Vagina (tissue), 2 donors: ENCODE measurements around the gene EGFLAM. TPM values are rescaled to one million over a fixed set of nuclear protein-coding genes. Genes with fewer than 3 reads are reported as not detected.

Experiments
- DNase-seq, 2 donors: peaks; one replicate each; pipeline ENCODE4 v3.0.0-alpha.2; 2017; ENCODE audit errors: extremely low spot score in 2 of 2
- H3K27ac ChIP-seq: fragments of 200-600 bp; sonication (generic); one replicate; pipeline ENCODE4 v1.5.1; 2019
- H3K27me3 ChIP-seq: fragments of 200-600 bp; sonication (generic); one replicate; pipeline ENCODE4 v1.5.1; 2019
- H3K36me3 ChIP-seq, 2 donors: fragments of 200-600 bp; sonication (generic); one replicate each; pipeline ENCODE4 v1.5.1; 2017 to 2019
- H3K4me1 ChIP-seq: fragments of 200-600 bp; sonication (generic); one replicate; pipeline ENCODE4 v1.5.1; 2019
- H3K4me3 ChIP-seq, 2 donors: fragments of 200-600 bp; sonication (generic); 1 replicate in 1 of 2; 2 replicates in 1 of 2; pipeline ENCODE4 v1.5.1; 2016 to 2019
- H3K9me3 ChIP-seq: fragments of 200-600 bp; sonication (generic); one replicate; pipeline ENCODE4 v1.5.1; 2019
- CTCF ChIP-seq, 3 experiments: fragments of 450-650 bp in 2 of 3; fragments of 200-600 bp in 1 of 3; sonication (generic) in 1 of 3; IDR thresholded peaks; one replicate each; pipeline ENCODE4 v1.5.1; 2017 to 2019; ENCODE audit warnings: antibody characterized with exemption in 3 of 3, mild to moderate bottlenecking in 2 of 3, moderate library complexity in 2 of 3
- POLR2A ChIP-seq, 2 donors: fragments of 450-650 bp; IDR thresholded peaks; one replicate each; pipeline ENCODE4 v1.6.1; 2017; ENCODE audit warnings: antibody characterized with exemption in 2 of 2, mild to moderate bottlenecking in 2 of 2, moderate library complexity in 2 of 2
- POLR2AphosphoS5 ChIP-seq, 2 donors: sonication (generic); formaldehyde crosslinking; IDR thresholded peaks; one replicate each; pipeline ENCODE4 v1.9.0; 2017; ENCODE audit warnings: antibody characterized with exemption in 2 of 2, mild to moderate bottlenecking in 2 of 2, low read depth in 1 of 2; ENCODE audit not compliant: insufficient read depth in 1 of 2
- intact Hi-C: fragments of 100-400 bp; cut with DNase I; formaldehyde crosslinking; loops from one replicate; pipeline ENCODE4 v1.15.1; 2023
- total RNA-seq: library from RNA; depleted of rRNA; stranded (reverse); fragments of >200 nt; gene quantifications from one replicate; pipeline ENCODE4 v1.2.3, GENCODE V29; 2016

The EGFLAM gene
- total RNA-seq, 1 donor from 2014 or later = 15.2 TPM

DNA sequence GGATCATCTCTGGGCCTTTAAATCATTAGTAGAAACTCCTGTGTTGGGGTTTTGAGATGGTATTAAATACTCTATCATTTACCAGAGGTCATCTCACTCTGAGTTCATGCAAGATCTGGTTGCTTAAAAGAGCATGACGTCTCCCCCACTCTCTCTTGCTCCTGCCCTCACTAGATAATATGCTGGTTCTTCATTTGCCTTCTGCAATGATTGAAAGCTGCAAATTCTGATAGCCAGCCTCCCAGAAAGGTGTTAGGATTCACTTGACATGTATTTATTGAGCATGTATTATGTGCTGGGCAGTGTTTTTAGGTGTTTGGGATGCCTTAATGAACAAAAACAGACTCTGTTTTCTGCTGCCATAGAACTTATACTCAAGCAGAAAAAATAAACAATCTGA, 41.2 kb downstream of the EGFLAM start:
- intact Hi-C loops = no loop called here
- DNase-seq = no peak
- TF ChIP-seq CTCF (IDR thresholded peaks at IDR 0.05) (no peak), POLR2AphosphoS5 (IDR thresholded peaks at IDR 0.05; ENCODE audit: insufficient read depth in 1 of 2, low read depth in 1 of 2) (no peak), POLR2A (IDR thresholded peaks at IDR 0.05) (no peak)
- Histone ChIP-seq H3K4me1 (no peaks in the 10 kb centered on the region), H3K9me3 (no peaks in the 10 kb centered on the region), H3K27ac (no peak overlapping the region), H3K27me3 (no peaks in the 10 kb centered on the region), H3K36me3 (no peaks in the 10 kb centered on the region), H3K4me3 (no peak overlapping the region)

- no peaks in the 10 kb centered on the region for H3K9me3 ChIP-seq
- H3K4me1 ChIP-seq = no peaks in the 10 kb centered on the region
- H3K27me3 ChIP-seq = no peaks in the 10 kb centered on the region
- no peak overlapping the region for H3K27ac ChIP-seq
- TF ChIP-seq POLR2A (IDR thresholded peaks at IDR 0.05) (no peak), POLR2AphosphoS5 (IDR thresholded peaks at IDR 0.05; ENCODE audit: insufficient read depth in 1 of 2, low read depth in 1 of 2) (no peak), CTCF (IDR thresholded peaks at IDR 0.05) (no peak)
- H3K36me3 ChIP-seq = no peaks in the 10 kb centered on the region
- H3K4me3 ChIP-seq = no peak overlapping the region
- DNase-seq = no peak
- intact Hi-C loops = no loop called here
These were observed 46.8 kb downstream of the EGFLAM start for GRCh38 chr5:38305148-38305547.

GRCh38 chr5:38307845-38308244, 49.5 kb downstream of the EGFLAM start:
- intact Hi-C loops = no loop called here
- Histone ChIP-seq H3K4me3 (no peak overlapping the region), H3K27ac (no peak overlapping the region), H3K9me3 (no peaks in the 10 kb centered on the region), H3K36me3 (no peaks in the 10 kb centered on the region), H3K27me3 (no peaks in the 10 kb centered on the region), H3K4me1 (no peaks in the 10 kb centered on the region)
- TF ChIP-seq POLR2AphosphoS5 (IDR thresholded peaks at IDR 0.05; ENCODE audit: insufficient read depth in 1 of 2, low read depth in 1 of 2) (no peak), CTCF (IDR thresholded peaks at IDR 0.05) (no peak), POLR2A (IDR thresholded peaks at IDR 0.05) (no peak)
- peak in 1 of 2 donors; percentile 6 for DNase-seq

GRCh38 chr5:38316544-38317224, 58.3 kb downstream of the EGFLAM start:
- H3K4me1 ChIP-seq = no peaks in the 10 kb centered on the region
- no peaks in the 10 kb centered on the region for H3K9me3 ChIP-seq
- TF ChIP-seq POLR2AphosphoS5 (IDR thresholded peaks at IDR 0.05; ENCODE audit: insufficient read depth in 1 of 2, low read depth in 1 of 2) (no peak), POLR2A (IDR thresholded peaks at IDR 0.05) (no peak), CTCF (IDR thresholded peaks at IDR 0.05) (no peak)
- no peak overlapping the region for H3K4me3 ChIP-seq
- no peak overlapping the region for H3K27ac ChIP-seq
- no peaks in the 10 kb centered on the region for H3K36me3 ChIP-seq
- intact Hi-C loops = no loop called here
- no peaks in the 10 kb centered on the region for H3K27me3 ChIP-seq
- no peak for DNase-seq

DNA sequence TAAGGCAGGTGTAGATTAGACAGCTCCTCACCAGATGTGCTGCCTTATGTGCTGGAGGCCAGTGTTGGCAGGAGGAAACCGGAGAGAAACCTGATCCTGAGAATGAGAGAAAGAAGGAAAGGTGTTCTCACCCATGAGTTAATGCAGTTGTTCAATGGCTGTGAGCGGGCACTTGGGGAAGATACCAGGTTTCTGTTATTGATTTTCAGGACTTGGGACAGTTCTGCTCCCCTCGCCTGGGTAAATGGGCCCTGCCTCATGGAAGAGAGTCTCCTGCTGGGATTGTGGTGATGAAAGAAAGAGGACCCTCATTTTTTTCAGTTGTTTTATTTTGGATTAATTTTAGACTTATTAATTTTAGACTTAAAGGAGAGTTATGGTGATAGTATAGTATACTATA, 59.5 kb downstream of the EGFLAM start:
- H3K4me3 ChIP-seq = no peak overlapping the region
- TF ChIP-seq POLR2A (IDR thresholded peaks at IDR 0.05) = no peak
- TF ChIP-seq CTCF (IDR thresholded peaks at IDR 0.05) = no peak
- TF ChIP-seq POLR2AphosphoS5 (IDR thresholded peaks at IDR 0.05; ENCODE audit: insufficient read depth in 1 of 2, low read depth in 1 of 2) = no peak
- H3K9me3 ChIP-seq = no peaks in the 10 kb centered on the region
- H3K36me3 ChIP-seq = no peaks in the 10 kb centered on the region
- H3K27me3 ChIP-seq = no peaks in the 10 kb centered on the region
- no peak overlapping the region for H3K27ac ChIP-seq
- no peaks in the 10 kb centered on the region for H3K4me1 ChIP-seq
- intact Hi-C loops = no loop called here
- DNase-seq = no peak
